HepG2 (cell line): ENCODE results near the gene CHCT1. TPM values are rescaled to one million over a fixed set of nuclear protein-coding genes. Genes with fewer than 3 reads are reported as not detected.

Experiments used
- ATF4 ChIP-seq, 2 experiments: fragments of 450-650 bp in 1 of 2; sonication (generic) in 1 of 2; formaldehyde crosslinking; IDR thresholded peaks; 2 replicates each; pipeline versions ENCODE4 v1.5.0 to v1.8.0; 2020 to 2022; ENCODE audit warnings: mild to moderate bottlenecking in 1 of 2, missing genetic modification reagents in 1 of 2
- ELK4 ChIP-seq: sonication (generic); formaldehyde crosslinking; IDR thresholded peaks from 2 replicates; pipeline ENCODE4 v1.9.0; 2021; ENCODE audit warnings: missing genetic modification reagents, borderline replicate concordance
- ISL2 ChIP-seq: sonication (generic); formaldehyde crosslinking; IDR thresholded peaks from 2 replicates; pipeline ENCODE4 v1.5.0; 2020; ENCODE audit warnings: missing genetic modification reagents
- LCORL ChIP-seq, 2 experiments: fragments of 450-650 bp in 1 of 2; sonication (generic) in 1 of 2; formaldehyde crosslinking in 1 of 2; IDR thresholded peaks; 2 replicates each; pipeline versions ENCODE4 v1.5.0 to v1.6.1; 2017 to 2020; ENCODE audit warnings: antibody characterized with exemption in 1 of 2, missing genetic modification reagents in 1 of 2
- PPARG ChIP-seq: conservative IDR thresholded peaks from 2 replicates; pipeline ENCODE4 v1.6.1; 2016; ENCODE audit warnings: missing biosample characterization, missing genetic modification reagents
- TCF7 ChIP-seq: sonication (generic); IDR thresholded peaks from 2 replicates; pipeline ENCODE4 v1.6.1; 2016; ENCODE audit warnings: antibody characterized with exemption, low read depth
- ZMYM2 ChIP-seq: sonication (generic); formaldehyde crosslinking; IDR thresholded peaks from 2 replicates; pipeline ENCODE4 v1.8.0; 2022; ENCODE audit warnings: mild to moderate bottlenecking, missing genetic modification reagents
- ZMYM3 ChIP-seq: sonication (generic); formaldehyde crosslinking; IDR thresholded peaks from 2 replicates; pipeline ENCODE4 v1.5.1; 2020; ENCODE audit warnings: mild to moderate bottlenecking, missing genetic modification reagents
- ZNF256 ChIP-seq: sonication (generic); formaldehyde crosslinking; conservative IDR thresholded peaks from 2 replicates; pipeline ENCODE4 v1.4.0; 2020; ENCODE audit warnings: missing genetic modification reagents
- ZNF33A ChIP-seq: sonication (generic); formaldehyde crosslinking; IDR thresholded peaks from 2 replicates; pipeline ENCODE4 v1.5.1; 2020; ENCODE audit warnings: missing genetic modification reagents, mild to moderate bottlenecking, moderate library complexity, borderline replicate concordance
- ZNF646 ChIP-seq: sonication (generic); formaldehyde crosslinking; IDR thresholded peaks from 2 replicates; pipeline ENCODE4 v1.9.0; 2021; ENCODE audit warnings: mild to moderate bottlenecking, missing genetic modification reagents
- ZNF703 ChIP-seq: sonication (generic); formaldehyde crosslinking; IDR thresholded peaks from 2 replicates; pipeline ENCODE4 v1.5.1; 2020; ENCODE audit warnings: missing genetic modification reagents, mild to moderate bottlenecking, moderate library complexity, borderline replicate concordance
- ZSCAN12 ChIP-seq: sonication (generic); formaldehyde crosslinking; IDR thresholded peaks from 2 replicates; pipeline ENCODE4 v1.9.0; 2021; ENCODE audit warnings: mild to moderate bottlenecking, missing genetic modification reagents
- ZSCAN29 ChIP-seq: sonication (generic); formaldehyde crosslinking; conservative IDR thresholded peaks from 2 replicates; pipeline ENCODE4 v1.4.0; 2020; ENCODE audit warnings: mild to moderate bottlenecking, missing genetic modification reagents
- polyA plus RNA-seq, 8 experiments: library from polyadenylated mRNA; depleted of rRNA in 3 of 8; stranded (reverse) in 7 of 8; unstranded in 1 of 8; fragments of >200 nt; fragmentation: Illumina TruSeq in 4 of 8; extraction: Trizol in 4 of 8; gene quantifications; 2 replicates each; pipeline versions ENCODE4 v1.2.1 to v1.2.3, GENCODE V29; 2011 to 2016; ENCODE audit warnings: low read depth in 4 of 8, missing spikeins in 1 of 8, mixed read lengths in 1 of 8; ENCODE audit not compliant: insufficient read depth in 1 of 8
- total RNA-seq, 5 experiments: library from RNA; depleted of rRNA; stranded (reverse); fragments of >200 nt; fragmentation: Illumina TruSeq; extraction: Trizol; gene quantifications; 2 replicates each; pipeline ENCODE4 v1.2.3, GENCODE V29; 2016; ENCODE audit warnings: low read depth in 1 of 5
- TF ChIP-seq, protein P1 (sequence below): sonication (generic); formaldehyde crosslinking; IDR thresholded peaks from 2 replicates; pipeline ENCODE4 v1.5.0; 2020; ENCODE audit warnings: missing genetic modification reagents
- TF ChIP-seq, protein P2 (sequence below): sonication (generic); formaldehyde crosslinking; conservative IDR thresholded peaks from 2 replicates; pipeline ENCODE4 v1.8.0; 2022; ENCODE audit warnings: mild to moderate bottlenecking, moderate library complexity, missing genetic modification reagents

The CHCT1 gene
- total and polyA plus RNA-seq, 2 of the 13 experiments (the other 11 are each of a cell fraction or from before 2014, with no cell fraction given), result not detected

- TF ChIP-seq ZNF646 (CRISPR knock-in tag) (no peak), ELK4 (no peak), ZNF256 (no peak), ZSCAN12 (CRISPR knock-in tag) (no peak), PPARG (CRISPR knock-in tag) (no peak), TCF7 (no peak), ZNF33A (CRISPR knock-in tag) (no peak), ISL2 (0 out of 2 replicates have a peak, but pooled peaks have one; percentile 21), ZNF703 (no peak), ATF4 (CRISPR knock-in tag; IDR thresholded peaks at IDR 0.05) (no peak), ZMYM3 (CRISPR knock-in tag) (no peak), LCORL (IDR thresholded peaks at IDR 0.05) (no peak), LCORL (CRISPR knock-in tag; IDR thresholded peaks at IDR 0.05) (no peak; the same call in 1 of the 2 replicates), ZMYM2 (CRISPR knock-in tag) (0 out of 2 replicates have a peak, but pooled peaks have one; percentile 47), ZSCAN29 (0 out of 2 replicates have a peak, but pooled peaks have one; percentile 63)
- TF ChIP-seq, protein P1, sequence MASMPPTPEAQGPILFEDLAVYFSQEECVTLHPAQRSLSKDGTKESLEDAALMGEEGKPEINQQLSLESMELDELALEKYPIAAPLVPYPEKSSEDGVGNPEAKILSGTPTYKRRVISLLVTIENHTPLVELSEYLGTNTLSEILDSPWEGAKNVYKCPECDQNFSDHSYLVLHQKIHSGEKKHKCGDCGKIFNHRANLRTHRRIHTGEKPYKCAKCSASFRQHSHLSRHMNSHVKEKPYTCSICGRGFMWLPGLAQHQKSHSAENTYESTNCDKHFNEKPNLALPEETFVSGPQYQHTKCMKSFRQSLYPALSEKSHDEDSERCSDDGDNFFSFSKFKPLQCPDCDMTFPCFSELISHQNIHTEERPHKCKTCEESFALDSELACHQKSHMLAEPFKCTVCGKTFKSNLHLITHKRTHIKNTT (CRISPR knock-in tag), result no peak
- TF ChIP-seq, protein P2, sequence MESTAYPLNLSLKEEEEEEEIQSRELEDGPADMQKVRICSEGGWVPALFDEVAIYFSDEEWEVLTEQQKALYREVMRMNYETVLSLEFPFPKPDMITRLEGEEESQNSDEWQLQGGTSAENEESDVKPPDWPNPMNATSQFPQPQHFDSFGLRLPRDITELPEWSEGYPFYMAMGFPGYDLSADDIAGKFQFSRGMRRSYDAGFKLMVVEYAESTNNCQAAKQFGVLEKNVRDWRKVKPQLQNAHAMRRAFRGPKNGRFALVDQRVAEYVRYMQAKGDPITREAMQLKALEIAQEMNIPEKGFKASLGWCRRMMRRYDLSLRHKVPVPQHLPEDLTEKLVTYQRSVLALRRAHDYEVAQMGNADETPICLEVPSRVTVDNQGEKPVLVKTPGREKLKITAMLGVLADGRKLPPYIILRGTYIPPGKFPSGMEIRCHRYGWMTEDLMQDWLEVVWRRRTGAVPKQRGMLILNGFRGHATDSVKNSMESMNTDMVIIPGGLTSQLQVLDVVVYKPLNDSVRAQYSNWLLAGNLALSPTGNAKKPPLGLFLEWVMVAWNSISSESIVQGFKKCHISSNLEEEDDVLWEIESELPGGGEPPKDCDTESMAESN (CRISPR knock-in tag), result no peak
Observed at GRCh38 chr17:60421273-60422161, 772 bp upstream of the CHCT1 start (continued).
